Right cardiac atrium (tissue), 5 donors: Measurements from ENCODE around the gene AGAP3. TPM values are rescaled to one million over a fixed set of nuclear protein-coding genes. Genes with fewer than 3 reads are reported as not detected.

Experiments used
- ATAC-seq, 2 donors: fragments of 200-7000 bp; cut with Tn5 transposase; one replicate each; pipeline versions ENCODE4 v1.8.0 to v1.9.1; 2020; ENCODE audit warnings: moderate library complexity in 2 of 2, mild to moderate bottlenecking in 1 of 2
- DNase-seq, 3 donors: peaks; one replicate each; pipeline ENCODE4 v3.0.0-alpha.2; 2020
- H3K27ac ChIP-seq: one replicate; pipeline ENCODE4 v1.5.1; 2013; ENCODE audit warnings: mild to moderate bottlenecking, low read length, control low read depth, moderate library complexity
- H3K27me3 ChIP-seq: one replicate; pipeline ENCODE4 v1.6.1; 2013; ENCODE audit not compliant: control insufficient read depth, insufficient read depth
- H3K4me1 ChIP-seq: one replicate; pipeline ENCODE4 v1.6.1; 2013; ENCODE audit warnings: low read length; ENCODE audit not compliant: control insufficient read depth, insufficient read depth
- H3K4me3 ChIP-seq: one replicate; pipeline ENCODE4 v1.5.1; 2013; ENCODE audit warnings: low read length, control low read depth
- H3K9me3 ChIP-seq: one replicate; pipeline ENCODE4 v1.6.1; 2013; ENCODE audit warnings: low read length; ENCODE audit not compliant: control insufficient read depth
- WGBS: extraction: QIAGEN DNeasy Blood & Tissue Kit; methylation state at CpG from one replicate; pipeline ENCODE4 v1.1.7; 2013; 5-methylcytosine and 5-hydroxymethylcytosine counted together
- intact Hi-C, 4 donors: fragments of 100-400 bp; cut with DNase I; formaldehyde crosslinking; loops; one replicate each; pipeline versions ENCODE4 v1.11.0 to v1.14.0; 2022 to 2023
- polyA plus RNA-seq: library from polyadenylated mRNA; stranded (reverse); fragments of 200-250 nt; gene quantifications from one replicate; pipeline ENCODE4 v1.2.3, GENCODE V29; 2013
- total RNA-seq, 4 donors: library from RNA; stranded (reverse); fragmentation: NEBNext Ultra II Directional; extraction: Animal tissue kit (Norgen Biotek cat#: 25700); gene quantifications; one replicate each; pipeline ENCODE4 v1.2.1, GENCODE V29; 2021
- donor health status: healthy with polysubstance abuse.
- donor health status: DM: no; HTN: yes; CAD: no.
- donor health status: DM: no; HTN: no; CAD: no.
- donor health status: DM: no; HTN: yes; CAD: no; lungs with severe emphysema.
- donor health status: DM: yes; HTN: yes; CAD: no.

AGAP3 gene
- total and polyA plus RNA-seq, 5 donors, result 58.3 to 78.8 (median 64.8) TPM

GRCh38 chr7:151152643-151153513 is 66.6 kb downstream of the AGAP3 start:
- intact Hi-C loops, result no loop called here
- H3K4me3 ChIP-seq, result no peak overlapping the region
- 66% methylated on average over 6 of the region's 6 CpGs for WGBS
- no peaks in the 10 kb centered on the region for H3K27me3 ChIP-seq
- no peaks in the 10 kb centered on the region for H3K9me3 ChIP-seq
- DNase-seq, result no peak
- H3K27ac ChIP-seq, result no peak overlapping the region
- no peaks in the 10 kb centered on the region for H3K4me1 ChIP-seq
- no peak for ATAC-seq

- Histone ChIP-seq H3K4me3 (no peak overlapping the region), H3K27me3 (peaks cover 3% of the 10 kb centered on the region), H3K27ac (no peak overlapping the region), H3K9me3 (no peaks in the 10 kb centered on the region), H3K4me1 (no peaks in the 10 kb centered on the region)
- ATAC-seq (peak in 1 of 2 donors; percentile 39), DNase-seq (no peak)
- intact Hi-C loops, result no loop called here
- 71% methylated on average over 7 of the region's 7 CpGs for WGBS
These were observed 71.5 kb downstream of the AGAP3 start for GRCh38 chr7:151157645-151158329.

- intact Hi-C loops, result no loop called here
- peaks cover 3% of the 10 kb centered on the region for H3K27me3 ChIP-seq
- no peak for DNase-seq
- H3K4me1 ChIP-seq, result no peaks in the 10 kb centered on the region
- WGBS, result 86% methylated on average over 1 of the region's 1 CpG
- no peak overlapping the region for H3K4me3 ChIP-seq
- no peak overlapping the region for H3K27ac ChIP-seq
- H3K9me3 ChIP-seq, result no peaks in the 10 kb centered on the region
- no peak for ATAC-seq
These were observed 75.5 kb downstream of the AGAP3 start for GRCh38 chr7:151161757-151162156.

GRCh38 chr7:151166629-151167196 is 80.4 kb downstream of the AGAP3 start:
- 15% methylated on average over 31 of the region's 31 CpGs for WGBS
- Histone ChIP-seq H3K9me3 (no peaks in the 10 kb centered on the region), H3K4me3 (peak overlapping the region; percentile 79), H3K4me1 (peaks cover 3% of the 10 kb centered on the region), H3K27me3 (no peaks in the 10 kb centered on the region), H3K27ac (no peak overlapping the region)
- peak in 1 of 3 donors; percentile 38 for DNase-seq
- ATAC-seq, result no peak
- intact Hi-C loops, result no loop called here

GRCh38 chr7:151167197-151167961 is 81.1 kb downstream of the AGAP3 start, which contains the start of gene GBX1:
Gene GBX1, minus strand, starts transcription at chr7:151167694. Its CDS starts 146 bp downstream, at chr7:151167548.
- peak within 1 kb of the TSS; percentile 79 for H3K4me3 ChIP-seq
- H3K27me3 ChIP-seq, result no peaks in the 10 kb centered on the region
- no peaks in the 10 kb centered on the region for H3K9me3 ChIP-seq
- intact Hi-C loops, result no loop called here
- peaks cover 3% of the 10 kb centered on the region for H3K4me1 ChIP-seq
- H3K27ac ChIP-seq, result no peak within 1 kb of the TSS
- peak in 2 of 3 donors; percentile 53 to 72 for DNase-seq
- WGBS, result under 1% methylated on average over 101 of the region's 101 CpGs
- peak; percentile 38 to 53 for ATAC-seq

GRCh38 chr7:151168003-151168786 is 81.9 kb downstream of the AGAP3 start:
- H3K4me1 ChIP-seq, result peaks cover 3% of the 10 kb centered on the region
- DNase-seq (peak in 2 of 3 donors; percentile 70 to 72), ATAC-seq (peak; percentile 70 to 73)
- H3K27me3 ChIP-seq, result no peaks in the 10 kb centered on the region
- H3K9me3 ChIP-seq, result no peaks in the 10 kb centered on the region
- intact Hi-C loops, result no loop called here
- H3K27ac ChIP-seq, result no peak overlapping the region
- peak overlapping the region; percentile 79 for H3K4me3 ChIP-seq
- WGBS, result 3% methylated on average over 52 of the region's 52 CpGs

- intact Hi-C loops, result no loop called here
- DNase-seq (no peak), ATAC-seq (no peak)
- Histone ChIP-seq H3K9me3 (no peaks in the 10 kb centered on the region), H3K27me3 (no peaks in the 10 kb centered on the region), H3K4me1 (peaks cover 3% of the 10 kb centered on the region), H3K4me3 (no peak overlapping the region), H3K27ac (no peak overlapping the region)
- WGBS, result 57% methylated on average over 10 of the region's 10 CpGs
These were observed 82.5 kb downstream of the AGAP3 start for GRCh38 chr7:151168787-151169162.

GRCh38 chr7:151172273-151173141 is 86.2 kb downstream of the AGAP3 start:
- intact Hi-C loops, result loop anchor here (1.0 to 5.0 kb wide), 3 partner anchors 45 to 48 kb away; no protein-coding TSS in a partner anchor
- Histone ChIP-seq H3K27me3 (no peaks in the 10 kb centered on the region), H3K9me3 (no peaks in the 10 kb centered on the region), H3K27ac (no peak overlapping the region), H3K4me3 (no peak overlapping the region), H3K4me1 (peaks cover 3% of the 10 kb centered on the region)
- DNase-seq (peak; percentile 76 to 92 (median 92)), ATAC-seq (peak; percentile 57 to 66)
- WGBS, result 18% methylated on average over 42 of the region's 42 CpGs

- Histone ChIP-seq H3K4me1 (no peaks in the 10 kb centered on the region), H3K27me3 (no peaks in the 10 kb centered on the region), H3K27ac (no peak overlapping the region), H3K9me3 (no peaks in the 10 kb centered on the region), H3K4me3 (no peak overlapping the region)
- peak in 1 of 2 donors; percentile 2 for ATAC-seq
- no peak for DNase-seq
- intact Hi-C loops, result loop anchor here in 3 of 4 donors (2.0 to 5.0 kb wide), 2 partner anchors 46 to 49 kb away; no protein-coding TSS in a partner anchor
- WGBS, result 84% methylated on average over 43 of the region's 43 CpGs
These were observed 87.3 kb downstream of the AGAP3 start for GRCh38 chr7:151173386-151174245.
